Activated CD4-positive, alpha-beta T cell treated with anti-CD3 and anti-CD28 coated beads for 36 hours (primary cell): ENCODE results near the gene WDR35. TPM values are rescaled to one million over a fixed set of nuclear protein-coding genes. Genes with fewer than 3 reads are reported as not detected.
"Not testable (repeated sequence)": the region's sequence is repeated elsewhere in the genome, so short reads cannot be mapped to it uniquely, and the experiment has no call there.

Experiments used
- ATAC-seq: fragments of 200-7000 bp; cut with Tn5 transposase; one replicate; pipeline ENCODE4 v1.10.0; 2021; ENCODE audit warnings: mild to moderate bottlenecking, moderate library complexity
- CTCF ChIA-PET: fragments of 350-600 bp; sonication (Branson Sonifier 250); formaldehyde crosslinking; loops from one replicate; lab custom pipeline; 2021; ENCODE audit warnings: antibody characterized with exemption; lab: Charles Lee
- POLR2A ChIA-PET: fragments of 350-600 bp; sonication (Branson Sonifier 250); formaldehyde crosslinking; loops from one replicate; lab custom pipeline; 2021; ENCODE audit warnings: antibody characterized with exemption, inconsistent platforms; lab: Charles Lee
- DNase-seq: peaks from one replicate; pipeline ENCODE4 v3.0.0-alpha.2; 2020
- H3K27ac Mint-ChIP-seq: one replicate; pipeline ENCODE4 v1.8.0; 2021; ENCODE audit warnings: mixed read lengths
- H3K27me3 Mint-ChIP-seq: one replicate; pipeline ENCODE4 v1.8.0; 2021; ENCODE audit warnings: mixed read lengths
- H3K36me3 Mint-ChIP-seq: one replicate; pipeline ENCODE4 v1.8.0; 2021; ENCODE audit warnings: low read depth, mixed read lengths
- H3K4me1 Mint-ChIP-seq: one replicate; pipeline ENCODE4 v1.8.0; 2021; ENCODE audit warnings: mixed read lengths
- H3K4me3 Mint-ChIP-seq: one replicate; pipeline ENCODE4 v1.8.0; 2021; ENCODE audit warnings: mild to moderate bottlenecking, moderate library complexity, mixed read lengths
- H3K9me3 Mint-ChIP-seq: one replicate; pipeline ENCODE4 v1.8.0; 2021; ENCODE audit warnings: low read depth, mixed read lengths
- intact Hi-C, 2 experiments: fragments of 100-400 bp; cut with DNase I in 1 of 2; cut with micrococcal nuclease in 1 of 2; formaldehyde crosslinking; loops; one replicate each; pipeline versions ENCODE4 v1.14.2 to v1.15.1; 2022 to 2024; cut with DNase I, micrococcal nuclease
- total RNA-seq, 2 experiments: library from RNA; stranded (reverse); gene quantifications; one replicate each; pipeline ENCODE4 v1.2.3, GENCODE V29; 2021

Gene WDR35
- total RNA-seq, 2 experiments from 2014 or later = 6.2 to 7.4 TPM

- CTCF ChIA-PET = interaction anchor here (0.8 to 1.6 kb wide), 2 partner anchors 9 to 45 kb away, joined by 3 read pairs; no protein-coding TSS in a partner anchor
- Mint-ChIP-seq H3K4me1 (peaks cover 2% of the 10 kb centered on the region), H3K4me3 (no peak overlapping the region), H3K9me3 (no peaks in the 10 kb centered on the region), H3K36me3 (peaks cover 3% of the 10 kb centered on the region), H3K27me3 (no peaks in the 10 kb centered on the region), H3K27ac (no peak overlapping the region)
- POLR2A ChIA-PET = no interaction called here
- intact Hi-C loops = no loop called here
- DNase-seq (no peak), ATAC-seq (no peak)
Observed at GRCh38 chr2:19882286-19882685, 107.6 kb downstream of the WDR35 start.

- ATAC-seq = no peak
- Mint-ChIP-seq H3K27ac (no peak overlapping the region), H3K9me3 (no peaks in the 10 kb centered on the region), H3K36me3 (peaks cover 4% of the 10 kb centered on the region), H3K4me3 (no peak overlapping the region), H3K27me3 (no peaks in the 10 kb centered on the region), H3K4me1 (peaks cover 2% of the 10 kb centered on the region)
- DNase-seq = no peak
- POLR2A ChIA-PET = no interaction called here
- intact Hi-C loops = no loop called here
- CTCF ChIA-PET = interaction anchor here (0.8 kb wide), 1 partner anchor 46 kb away, joined by 3 read pairs; no protein-coding TSS in a partner anchor
Observed at GRCh38 chr2:19881908-19882265, 108.0 kb downstream of the WDR35 start.

GRCh38 chr2:19881221-19881907, 108.5 kb downstream of the WDR35 start:
- DNase-seq = no peak
- intact Hi-C loops = no loop called here
- peaks cover 7% of the 10 kb centered on the region for H3K36me3 Mint-ChIP-seq
- POLR2A ChIA-PET = no interaction called here
- peaks cover 2% of the 10 kb centered on the region for H3K4me1 Mint-ChIP-seq
- no peak overlapping the region for H3K4me3 Mint-ChIP-seq
- no peaks in the 10 kb centered on the region for H3K9me3 Mint-ChIP-seq
- no peaks in the 10 kb centered on the region for H3K27me3 Mint-ChIP-seq
- CTCF ChIA-PET = no interaction called here
- ATAC-seq = no peak
- H3K27ac Mint-ChIP-seq = no peak overlapping the region

GRCh38 chr2:19880191-19880590, 109.7 kb downstream of the WDR35 start:
- H3K27ac Mint-ChIP-seq, H3K9me3 Mint-ChIP-seq, H3K4me3 Mint-ChIP-seq, POLR2A ChIA-PET, intact Hi-C loops, H3K27me3 Mint-ChIP-seq, ATAC-seq, H3K36me3 Mint-ChIP-seq, H3K4me1 Mint-ChIP-seq, DNase-seq: not testable (repeated sequence)
- CTCF ChIA-PET = interaction anchor here (0.7 kb wide), 1 partner anchor 9 kb away, joined by 3 read pairs; no protein-coding TSS in a partner anchor

GRCh38 chr2:19879120-19879519, 110.8 kb downstream of the WDR35 start:
- no peaks in the 10 kb centered on the region for H3K9me3 Mint-ChIP-seq
- no peaks in the 10 kb centered on the region for H3K27me3 Mint-ChIP-seq
- intact Hi-C loops = no loop called here
- peaks cover 9% of the 10 kb centered on the region for H3K36me3 Mint-ChIP-seq
- no peak overlapping the region for H3K4me3 Mint-ChIP-seq
- no peak for ATAC-seq
- peaks cover 2% of the 10 kb centered on the region for H3K4me1 Mint-ChIP-seq
- DNase-seq = no peak
- no peak overlapping the region for H3K27ac Mint-ChIP-seq
- POLR2A ChIA-PET = no interaction called here
- CTCF ChIA-PET = no interaction called here

GRCh38 chr2:19878268-19879046, 111.4 kb downstream of the WDR35 start:
- DNase-seq (no peak), ATAC-seq (no peak)
- no peak overlapping the region for H3K27ac Mint-ChIP-seq
- no peak overlapping the region for H3K4me3 Mint-ChIP-seq
- H3K36me3 Mint-ChIP-seq = peaks cover 9% of the 10 kb centered on the region
- peaks cover 2% of the 10 kb centered on the region for H3K4me1 Mint-ChIP-seq
- ChIA-PET POLR2A (no interaction called here), CTCF (no interaction called here)
- no peaks in the 10 kb centered on the region for H3K27me3 Mint-ChIP-seq
- H3K9me3 Mint-ChIP-seq = no peaks in the 10 kb centered on the region
- intact Hi-C loops = no loop called here

GRCh38 chr2:19876751-19877150, 113.2 kb downstream of the WDR35 start:
- no peak for DNase-seq
- H3K9me3 Mint-ChIP-seq = no peaks in the 10 kb centered on the region
- H3K4me3 Mint-ChIP-seq = no peak overlapping the region
- intact Hi-C loops = no loop called here
- peaks cover 2% of the 10 kb centered on the region for H3K4me1 Mint-ChIP-seq
- no peak overlapping the region for H3K27ac Mint-ChIP-seq
- ChIA-PET POLR2A (no interaction called here), CTCF (interaction anchor here (0.8 kb wide), 1 partner anchor 12 kb away, joined by 3 read pairs; no protein-coding TSS in a partner anchor)
- ATAC-seq = no peak
- no peaks in the 10 kb centered on the region for H3K27me3 Mint-ChIP-seq
- peaks cover 9% of the 10 kb centered on the region for H3K36me3 Mint-ChIP-seq

GRCh38 chr2:19875280-19875679, 114.6 kb downstream of the WDR35 start:
- peaks cover 2% of the 10 kb centered on the region for H3K4me1 Mint-ChIP-seq
- no peak overlapping the region for H3K4me3 Mint-ChIP-seq
- ATAC-seq = no peak
- no peak overlapping the region for H3K27ac Mint-ChIP-seq
- intact Hi-C loops = no loop called here
- no peaks in the 10 kb centered on the region for H3K9me3 Mint-ChIP-seq
- no peaks in the 10 kb centered on the region for H3K27me3 Mint-ChIP-seq
- H3K36me3 Mint-ChIP-seq = peaks cover 9% of the 10 kb centered on the region
- ChIA-PET CTCF (interaction anchor here (0.8 to 1.0 kb wide), 3 partner anchors 11 to 1473 kb away, joined by 3 to 4 read pairs (median 3); no protein-coding TSS in a partner anchor), POLR2A (no interaction called here)
- no peak for DNase-seq

GRCh38 chr2:19874726-19875125, 115.2 kb downstream of the WDR35 start:
- Mint-ChIP-seq H3K27me3 (no peaks in the 10 kb centered on the region), H3K4me3 (no peak overlapping the region), H3K4me1 (peaks cover 2% of the 10 kb centered on the region), H3K9me3 (no peaks in the 10 kb centered on the region), H3K27ac (no peak overlapping the region), H3K36me3 (peaks cover 9% of the 10 kb centered on the region)
- intact Hi-C loops = no loop called here
- no peak for DNase-seq
- POLR2A ChIA-PET = no interaction called here
- no peak for ATAC-seq
- CTCF ChIA-PET = interaction anchor here (0.8 to 1.0 kb wide), 3 partner anchors 10 to 1473 kb away, joined by 3 to 4 read pairs (median 3); no protein-coding TSS in a partner anchor

GRCh38 chr2:19873014-19873413, 116.9 kb downstream of the WDR35 start:
- Mint-ChIP-seq H3K4me1 (peaks cover 17% of the 10 kb centered on the region), H3K4me3 (no peak overlapping the region), H3K27me3 (no peaks in the 10 kb centered on the region), H3K36me3 (peaks cover 9% of the 10 kb centered on the region), H3K9me3 (no peaks in the 10 kb centered on the region), H3K27ac (no peak overlapping the region)
- POLR2A ChIA-PET = no interaction called here
- CTCF ChIA-PET = interaction anchor here (1.0 kb wide), 1 partner anchor 10 kb away, joined by 3 read pairs; no protein-coding TSS in a partner anchor
- intact Hi-C loops = no loop called here
- ATAC-seq = no peak
- DNase-seq = no peak

- ChIA-PET CTCF (no interaction called here), POLR2A (no interaction called here)
Observed at GRCh38 chr2:19872302-19872701, 117.6 kb downstream of the WDR35 start.

More at GRCh38 chr2:19872302-19872701, 117.6 kb downstream of the WDR35 start:
- no peak overlapping the region for H3K4me3 Mint-ChIP-seq
- DNase-seq (no peak), ATAC-seq (no peak)
- H3K27ac Mint-ChIP-seq = no peak overlapping the region
- intact Hi-C loops = no loop called here
- H3K4me1 Mint-ChIP-seq = peaks cover 20% of the 10 kb centered on the region
- peaks cover 6% of the 10 kb centered on the region for H3K36me3 Mint-ChIP-seq
- H3K27me3 Mint-ChIP-seq = no peaks in the 10 kb centered on the region
- no peaks in the 10 kb centered on the region for H3K9me3 Mint-ChIP-seq
